Keratinocyte (primary cell): ENCODE data around the gene TFPI. TPM values are rescaled to one million over a fixed set of nuclear protein-coding genes. Genes with fewer than 3 reads are reported as not detected.

Experiments
- DNase-seq: peaks from one replicate; pipeline ENCODE4 v3.0.0-alpha.2; 2011; ENCODE audit warnings: low read depth, missing footprints, low spot score
- FAIRE-seq: peaks from 2 replicates; lab custom pipeline; 2011; peaks lifted over from hg19 to GRCh38; lab: Jason Lieb, UNC
- H2AFZ ChIP-seq: 2 replicates; pipeline ENCODE4 v1.6.0; 2012; ENCODE audit warnings: low read length, control low read depth, inconsistent platforms; ENCODE audit not compliant: control insufficient read depth
- H3K27ac ChIP-seq: 2 replicates; pipeline ENCODE4 v1.5.1; 2011; ENCODE audit warnings: low read length; ENCODE audit not compliant: control insufficient read depth, insufficient read depth
- H3K27me3 ChIP-seq: 3 replicates; pipeline ENCODE4 v1.6.0; 2011; ENCODE audit warnings: low read length; ENCODE audit not compliant: control insufficient read depth, insufficient read depth; ENCODE audit errors: extremely low read depth
- H3K36me3 ChIP-seq, 2 experiments: 2 replicates in 1 of 2; 3 replicates in 1 of 2; pipeline ENCODE4 v1.5.1; 2011; ENCODE audit warnings: low read length in 2 of 2, mild to moderate bottlenecking in 1 of 2; ENCODE audit not compliant: control insufficient read depth in 2 of 2, insufficient read depth in 2 of 2; ENCODE audit errors: extremely low read depth in 1 of 2
- H3K4me1 ChIP-seq: 3 replicates; pipeline ENCODE4 v1.5.1; 2011; ENCODE audit warnings: low read length; ENCODE audit not compliant: control insufficient read depth, insufficient read depth; ENCODE audit errors: extremely low read depth
- H3K4me2 ChIP-seq: 3 replicates; pipeline ENCODE4 v1.6.0; 2011; ENCODE audit warnings: low read depth, low read length; ENCODE audit not compliant: control insufficient read depth, insufficient read depth; ENCODE audit errors: extremely low read depth
- H3K4me3 ChIP-seq, 3 experiments: fragments of 200-600 bp in 1 of 3; sonication (generic) in 1 of 3; 2 replicates in 2 of 3; 3 replicates in 1 of 3; pipeline ENCODE4 v1.5.1; 2011 to 2016; ENCODE audit warnings: low read length in 3 of 3, mild to moderate bottlenecking in 3 of 3, control low read depth in 2 of 3, inconsistent platforms in 1 of 3, low read depth in 1 of 3, mixed read lengths in 1 of 3, mixed run types in 1 of 3, moderate library complexity in 1 of 3; ENCODE audit not compliant: control insufficient read depth in 2 of 3, insufficient read depth in 2 of 3; ENCODE audit errors: extremely low read depth in 1 of 3
- H3K79me2 ChIP-seq: 2 replicates; pipeline ENCODE4 v1.6.0; 2012; ENCODE audit warnings: low read length; ENCODE audit not compliant: control insufficient read depth, insufficient read depth
- H3K9ac ChIP-seq: 3 replicates; pipeline ENCODE4 v1.6.0; 2011; ENCODE audit warnings: low read length; ENCODE audit not compliant: control insufficient read depth, insufficient read depth; ENCODE audit errors: extremely low read depth
- H3K9me1 ChIP-seq: 3 replicates; pipeline ENCODE4 v1.6.0; 2011; ENCODE audit warnings: low read length; ENCODE audit not compliant: control insufficient read depth, insufficient read depth; ENCODE audit errors: extremely low read depth
- H3K9me3 ChIP-seq: 2 replicates; pipeline ENCODE4 v1.5.1; 2012; ENCODE audit warnings: low read depth, low read length; ENCODE audit not compliant: control insufficient read depth
- H4K20me1 ChIP-seq: 3 replicates; pipeline ENCODE4 v1.6.0; 2011; ENCODE audit warnings: low read length; ENCODE audit not compliant: control insufficient read depth, insufficient read depth; ENCODE audit errors: extremely low read depth
- CTCF ChIP-seq, 3 experiments: IDR thresholded peaks in 1 of 3; conservative IDR thresholded peaks in 1 of 3; optimal IDR thresholded peaks in 1 of 3; 2 replicates in 2 of 3; 3 replicates in 1 of 3; pipeline versions ENCODE3 to v1.5.1; 2011; ENCODE audit warnings: low read length in 3 of 3, mild to moderate bottlenecking in 3 of 3, moderate library complexity in 2 of 3, control low read depth in 1 of 3, inconsistent platforms in 1 of 3; ENCODE audit not compliant: insufficient read depth in 2 of 3; ENCODE audit errors: extremely low read depth in 1 of 3
- EZH2 ChIP-seq: IDR thresholded peaks from one replicate; pipeline ENCODE4 v1.6.1; 2012; ENCODE audit warnings: inconsistent platforms, mild to moderate bottlenecking, low read length, moderate library complexity
- dilution Hi-C: fragments of 300-500 bp; cut with MboI; formaldehyde crosslinking; loops from one replicate; pipeline ENCODE4 v1.7.0; 2020; ENCODE audit warnings: low sequenced_read_pairs; ENCODE audit not compliant: extremely low pct_ligation_motif_present
- polyA plus RNA-seq, 5 experiments: library from polyadenylated mRNA; depleted of rRNA in 3 of 5; stranded (reverse) in 3 of 5; stranded (forward) in 1 of 5; unstranded in 1 of 5; fragments of >200 nt; gene quantifications; 1 replicate in 1 of 5; 2 replicates in 3 of 5; 3 replicates in 1 of 5; pipeline versions ENCODE4 v1.2.1 to v1.2.3, GENCODE V29; 2011 to 2012; ENCODE audit warnings: missing spikeins in 2 of 5, low read depth in 1 of 5, low replicate concordance in 1 of 5

TFPI gene
- polyA plus RNA-seq, 1 donor (not counting 4 experiments of a cell fraction or from before 2014, with no cell fraction given) = 1.1 TPM

GRCh38 chr2:187477051-187477450, 77.2 kb downstream of the TFPI start:
- no peak for DNase-seq
- Histone ChIP-seq H3K79me2 (no peaks in the 10 kb centered on the region), H3K27ac (no peak overlapping the region), H3K4me1 (no peaks in the 10 kb centered on the region), H3K4me3 (no peak overlapping the region), H3K36me3 (no peaks in the 10 kb centered on the region), H3K9me1 (no peaks in the 10 kb centered on the region), H3K9ac (no peak overlapping the region), H3K4me2 (no peak overlapping the region), H3K9me3 (no peaks in the 10 kb centered on the region), H2AFZ (no peak overlapping the region), H4K20me1 (no peaks in the 10 kb centered on the region), H3K27me3 (no peaks in the 10 kb centered on the region)
- dilution Hi-C loops = no loop called here
- TF ChIP-seq EZH2 = no peak
- TF ChIP-seq CTCF (optimal IDR thresholded peaks at IDR 0.05 in 1 of 3, IDR thresholded peaks at IDR 0.05 in 1 of 3, conservative IDR thresholded peaks at IDR 0.05 in 1 of 3; ENCODE audit: extremely low read depth in 1 of 3, insufficient read depth in 2 of 3, low read length in 3 of 3) = no peak
- no peak for FAIRE-seq

DNA sequence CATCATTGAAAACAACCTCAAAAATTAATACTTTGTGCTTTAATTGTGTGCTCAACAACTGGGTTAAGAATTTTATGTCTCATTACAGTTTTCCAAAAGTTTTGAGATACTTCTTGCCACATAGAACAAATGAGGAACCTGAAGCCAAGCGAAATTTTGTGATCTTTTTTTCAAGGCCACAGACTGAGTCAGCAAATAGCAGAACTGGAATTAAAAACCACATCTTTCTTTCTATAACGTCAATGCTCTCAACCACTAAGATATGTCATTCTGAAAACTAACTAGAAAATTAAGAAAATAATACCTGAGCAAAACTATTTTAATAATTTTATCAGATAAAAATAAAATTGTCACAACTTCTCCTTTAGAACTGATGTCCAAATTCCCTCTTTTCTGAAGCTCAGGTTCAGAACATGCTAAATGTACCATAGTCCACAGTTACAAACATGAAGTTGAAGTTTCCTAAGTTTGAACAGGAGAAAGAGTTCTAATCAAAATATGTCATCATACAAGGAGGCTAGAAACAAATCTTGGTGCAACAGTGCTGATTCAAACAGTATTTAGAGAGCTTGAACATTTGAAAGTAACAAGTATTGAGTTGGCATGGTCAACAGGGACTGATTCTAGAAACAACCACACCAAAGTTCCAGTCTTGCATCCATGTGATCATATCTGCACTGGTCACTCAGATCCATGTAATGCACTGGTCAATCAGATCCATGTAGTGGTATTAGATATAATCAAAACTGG, 78.6 kb downstream of the TFPI start:
- H3K4me2 ChIP-seq = no peak overlapping the region
- no peak overlapping the region for H3K9ac ChIP-seq
- H3K79me2 ChIP-seq = no peaks in the 10 kb centered on the region
- no peaks in the 10 kb centered on the region for H3K27me3 ChIP-seq
- TF ChIP-seq EZH2 (no peak), CTCF (optimal IDR thresholded peaks at IDR 0.05 in 1 of 3, IDR thresholded peaks at IDR 0.05 in 1 of 3, conservative IDR thresholded peaks at IDR 0.05 in 1 of 3; ENCODE audit: extremely low read depth in 1 of 3, insufficient read depth in 2 of 3, low read length in 3 of 3) (no peak)
- H2AFZ ChIP-seq = no peak overlapping the region
- FAIRE-seq (no peak), DNase-seq (no peak)
- H3K4me1 ChIP-seq = peaks cover 9% of the 10 kb centered on the region
- no peaks in the 10 kb centered on the region for H3K9me3 ChIP-seq
- H3K36me3 ChIP-seq = no peaks in the 10 kb centered on the region
- no peak overlapping the region for H3K27ac ChIP-seq
- no peaks in the 10 kb centered on the region for H4K20me1 ChIP-seq
- dilution Hi-C loops = no loop called here
- H3K9me1 ChIP-seq = no peaks in the 10 kb centered on the region
- H3K4me3 ChIP-seq = no peak overlapping the region
